Activated naive CD8-positive, alpha-beta T cell treated with anti-CD3 and anti-CD28 coated beads, Interleukin-2, amount 50 U/mL, for 24 hours (primary cell): ENCODE measurements around the gene EIF3B.
A peak's percentile ranks its signal among the peaks of the same experiment; 100 is the strongest.
"Not testable (repeated sequence)": the region's sequence is repeated elsewhere in the genome, so short reads cannot be mapped to it uniquely, and the experiment has no call there.

Experiments
- ATAC-seq: fragments of 150-1000 bp; cut with Tn5 transposase; one replicate; pipeline ENCODE4 v1.10.0; 2021
- DNase-seq: peaks from one replicate; pipeline ENCODE4 v3.0.0; 2021
- H3K27ac Mint-ChIP-seq: one replicate; pipeline ENCODE4 v1.8.0; 2021; ENCODE audit warnings: mild to moderate bottlenecking, mixed read lengths
- H3K27me3 Mint-ChIP-seq: one replicate; pipeline ENCODE4 v1.8.0; 2021; ENCODE audit warnings: mixed read lengths
- H3K36me3 Mint-ChIP-seq: one replicate; pipeline ENCODE4 v1.8.0; 2021; ENCODE audit warnings: low read depth, mixed read lengths
- H3K4me1 Mint-ChIP-seq: one replicate; pipeline ENCODE4 v1.8.0; 2021; ENCODE audit warnings: mixed read lengths
- H3K4me3 Mint-ChIP-seq: one replicate; pipeline ENCODE4 v1.8.0; 2021; ENCODE audit warnings: mild to moderate bottlenecking, moderate library complexity, mixed read lengths
- H3K9me3 Mint-ChIP-seq: one replicate; pipeline ENCODE4 v1.8.0; 2021; ENCODE audit warnings: mixed read lengths

EIF3B gene

GRCh38 chr7:2412587-2413201, 58.1 kb downstream of the EIF3B start:
- DNase-seq (no peak), ATAC-seq (no peak)
- Mint-ChIP-seq H3K9me3 (no peaks in the 10 kb centered on the region), H3K27me3 (no peaks in the 10 kb centered on the region), H3K4me1 (peaks cover 66% of the 10 kb centered on the region), H3K27ac (no peak overlapping the region), H3K36me3 (no peaks in the 10 kb centered on the region), H3K4me3 (no peak overlapping the region)

DNA sequence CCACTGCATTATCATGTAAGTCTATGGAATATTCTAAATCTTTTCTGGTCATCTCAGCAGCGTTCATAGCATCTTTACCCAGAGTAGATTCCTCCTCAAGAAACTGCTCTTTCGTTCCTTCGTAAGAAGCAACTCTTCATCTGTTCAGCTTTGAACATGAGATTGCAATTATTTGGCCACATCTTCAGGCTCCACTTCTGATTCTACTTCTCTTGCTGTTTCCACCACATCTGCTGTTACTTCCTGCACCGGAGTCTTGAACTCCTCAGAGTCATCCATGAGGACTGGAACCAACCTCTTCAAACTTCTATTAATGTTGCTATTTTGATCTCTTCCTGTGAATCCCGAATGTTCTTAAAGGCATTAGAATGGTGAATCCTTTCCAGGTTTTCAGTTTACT, 61.4 kb downstream of the EIF3B start:
- no peaks in the 10 kb centered on the region for H3K36me3 Mint-ChIP-seq
- peaks cover 67% of the 10 kb centered on the region for H3K4me1 Mint-ChIP-seq
- H3K27me3 Mint-ChIP-seq, result no peaks in the 10 kb centered on the region
- H3K4me3 Mint-ChIP-seq, result no peak overlapping the region
- H3K27ac Mint-ChIP-seq, result no peak overlapping the region
- H3K9me3 Mint-ChIP-seq, result no peaks in the 10 kb centered on the region
- DNase-seq, result no peak
- no peak for ATAC-seq

DNA sequence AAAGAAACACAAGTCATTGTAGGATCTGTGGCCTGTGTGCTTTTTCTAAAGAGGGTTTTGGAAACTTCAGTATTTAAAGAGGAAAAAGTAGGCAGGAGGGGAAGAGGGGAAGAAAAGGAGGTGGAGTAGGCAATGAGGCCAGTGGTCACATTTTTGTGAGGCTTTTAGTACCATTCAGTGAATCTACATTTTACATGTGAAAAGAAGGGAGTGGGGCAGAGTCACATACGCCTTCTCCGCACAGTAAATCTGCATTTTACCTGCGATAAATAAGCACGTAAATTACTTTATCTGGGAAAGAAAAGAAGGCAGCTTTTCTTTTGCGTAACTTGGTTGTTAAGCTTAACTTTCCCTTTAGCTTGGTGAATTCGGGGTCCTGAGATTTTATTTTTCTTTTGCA, 62.0 kb downstream of the EIF3B start:
- ATAC-seq (no peak), DNase-seq (no peak)
- Mint-ChIP-seq H3K4me1 (peaks cover 67% of the 10 kb centered on the region), H3K36me3 (no peaks in the 10 kb centered on the region), H3K27me3 (no peaks in the 10 kb centered on the region), H3K9me3 (no peaks in the 10 kb centered on the region), H3K27ac (no peak overlapping the region), H3K4me3 (no peak overlapping the region)

DNA sequence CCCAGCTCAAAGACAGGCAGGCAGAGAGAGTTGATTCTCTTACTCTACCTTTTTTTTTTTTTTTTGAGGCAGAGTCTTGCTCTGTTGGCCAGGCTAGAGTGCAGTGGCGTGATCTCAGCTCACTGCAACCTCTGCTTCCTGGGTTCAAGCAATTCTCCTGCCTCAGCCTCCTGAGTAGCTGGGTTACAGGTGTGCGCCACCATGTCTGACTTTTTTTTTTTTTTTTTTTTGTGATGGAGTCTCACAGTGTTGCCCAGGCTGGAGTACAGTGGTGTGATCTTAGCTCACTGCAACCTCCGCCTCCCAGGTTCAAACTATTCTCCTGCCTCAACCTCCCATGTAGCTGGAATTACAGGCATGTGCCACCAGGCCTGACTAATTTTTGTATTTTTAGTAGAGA, 62.6 kb downstream of the EIF3B start:
- H3K4me3 Mint-ChIP-seq, H3K9me3 Mint-ChIP-seq, DNase-seq, H3K27me3 Mint-ChIP-seq, ATAC-seq, H3K27ac Mint-ChIP-seq, H3K36me3 Mint-ChIP-seq: not testable (repeated sequence)
- H3K4me1 Mint-ChIP-seq, result peaks cover 67% of the 10 kb centered on the region

DNA sequence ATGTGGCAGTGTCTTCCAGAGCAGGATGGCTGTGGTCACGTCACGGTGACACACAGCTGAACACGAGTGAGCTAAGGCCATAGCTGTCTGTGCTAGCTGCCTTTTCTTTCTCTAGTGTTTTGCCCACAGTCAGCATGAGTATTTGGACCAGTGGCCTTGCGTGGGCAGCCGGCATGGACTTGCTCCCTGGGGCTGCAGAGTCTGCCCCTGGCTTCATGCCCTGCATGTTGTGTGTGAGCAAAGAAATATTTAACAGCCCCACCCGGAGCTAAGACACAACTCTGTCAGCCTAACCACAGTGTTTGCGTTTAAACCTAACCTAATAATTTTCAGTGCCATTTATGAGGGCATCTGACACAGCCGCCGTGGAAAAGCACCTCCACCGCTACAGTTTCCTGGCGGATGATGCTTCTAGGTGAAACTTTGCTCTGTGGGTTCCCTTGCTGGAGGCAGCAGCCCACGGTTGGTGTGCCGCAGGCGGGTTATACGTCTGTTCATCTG, 63.4 kb downstream of the EIF3B start:
- Mint-ChIP-seq H3K9me3 (no peaks in the 10 kb centered on the region), H3K27ac (peak overlapping the region; percentile 52), H3K4me3 (no peak overlapping the region), H3K36me3 (no peaks in the 10 kb centered on the region), H3K4me1 (peaks cover 60% of the 10 kb centered on the region), H3K27me3 (no peaks in the 10 kb centered on the region)
- peak; percentile 83 for ATAC-seq
- peak; percentile 64 for DNase-seq

- H3K9me3 Mint-ChIP-seq, result no peaks in the 10 kb centered on the region
- no peaks in the 10 kb centered on the region for H3K36me3 Mint-ChIP-seq
- ATAC-seq (peak; percentile 62), DNase-seq (no peak)
- peaks cover 51% of the 10 kb centered on the region for H3K4me1 Mint-ChIP-seq
- no peaks in the 10 kb centered on the region for H3K27me3 Mint-ChIP-seq
- H3K27ac Mint-ChIP-seq, result peak overlapping the region; percentile 33
- no peak overlapping the region for H3K4me3 Mint-ChIP-seq
These were observed 65.7 kb downstream of the EIF3B start for GRCh38 chr7:2420216-2420933.

GRCh38 chr7:2421943-2422310, 67.3 kb downstream of the EIF3B start:
- no peak for ATAC-seq
- Mint-ChIP-seq H3K27me3 (no peaks in the 10 kb centered on the region), H3K36me3 (no peaks in the 10 kb centered on the region), H3K4me3 (no peak overlapping the region), H3K4me1 (peaks cover 43% of the 10 kb centered on the region), H3K9me3 (no peaks in the 10 kb centered on the region), H3K27ac (no peak overlapping the region)
- no peak for DNase-seq

- Mint-ChIP-seq H3K4me1 (peaks cover 19% of the 10 kb centered on the region), H3K4me3 (no peak overlapping the region), H3K27me3 (no peaks in the 10 kb centered on the region), H3K9me3 (peaks cover under 1% of the 10 kb centered on the region), H3K36me3 (peaks cover 1% of the 10 kb centered on the region), H3K27ac (no peak overlapping the region)
- DNase-seq, result no peak
- ATAC-seq, result no peak
These were observed 71.1 kb downstream of the EIF3B start for GRCh38 chr7:2425749-2426148.
